GM12801 (cell line): ENCODE measurements around the gene HSD17B13.

Experiments
- TF ChIP-seq, protein P1 (sequence below): IDR thresholded peaks from one replicate; pipeline ENCODE4 v1.5.1; 2011; ENCODE audit warnings: control low read depth; ENCODE audit not compliant: insufficient read length; ENCODE audit errors: extremely low read depth

Gene HSD17B13

GRCh38 chr4:87333267-87333666 lies 10.6 kb upstream of the HSD17B13 start:
- TF ChIP-seq, protein P1, sequence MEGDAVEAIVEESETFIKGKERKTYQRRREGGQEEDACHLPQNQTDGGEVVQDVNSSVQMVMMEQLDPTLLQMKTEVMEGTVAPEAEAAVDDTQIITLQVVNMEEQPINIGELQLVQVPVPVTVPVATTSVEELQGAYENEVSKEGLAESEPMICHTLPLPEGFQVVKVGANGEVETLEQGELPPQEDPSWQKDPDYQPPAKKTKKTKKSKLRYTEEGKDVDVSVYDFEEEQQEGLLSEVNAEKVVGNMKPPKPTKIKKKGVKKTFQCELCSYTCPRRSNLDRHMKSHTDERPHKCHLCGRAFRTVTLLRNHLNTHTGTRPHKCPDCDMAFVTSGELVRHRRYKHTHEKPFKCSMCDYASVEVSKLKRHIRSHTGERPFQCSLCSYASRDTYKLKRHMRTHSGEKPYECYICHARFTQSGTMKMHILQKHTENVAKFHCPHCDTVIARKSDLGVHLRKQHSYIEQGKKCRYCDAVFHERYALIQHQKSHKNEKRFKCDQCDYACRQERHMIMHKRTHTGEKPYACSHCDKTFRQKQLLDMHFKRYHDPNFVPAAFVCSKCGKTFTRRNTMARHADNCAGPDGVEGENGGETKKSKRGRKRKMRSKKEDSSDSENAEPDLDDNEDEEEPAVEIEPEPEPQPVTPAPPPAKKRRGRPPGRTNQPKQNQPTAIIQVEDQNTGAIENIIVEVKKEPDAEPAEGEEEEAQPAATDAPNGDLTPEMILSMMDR, result no peak

DNA sequence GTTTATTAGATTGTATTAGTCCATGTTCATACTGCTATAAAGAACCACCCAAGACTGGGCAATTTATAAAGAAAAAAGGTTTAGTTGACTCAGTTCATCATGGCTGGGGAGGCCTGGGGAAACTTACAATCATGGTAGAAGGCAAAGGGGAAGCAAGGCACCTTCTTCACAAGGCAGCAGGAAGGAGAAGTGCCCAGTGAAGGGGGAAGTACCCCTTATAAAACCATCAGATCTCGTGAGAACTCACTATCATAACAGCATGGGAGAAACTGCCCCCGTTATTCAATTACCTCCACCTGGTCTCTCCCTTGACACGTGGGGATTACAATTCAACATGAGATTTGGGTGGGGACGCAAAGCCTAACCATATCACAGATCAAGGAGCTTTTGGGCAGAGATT lies 8.1 kb upstream of the HSD17B13 start:
- TF ChIP-seq, protein P1, result no peak

DNA sequence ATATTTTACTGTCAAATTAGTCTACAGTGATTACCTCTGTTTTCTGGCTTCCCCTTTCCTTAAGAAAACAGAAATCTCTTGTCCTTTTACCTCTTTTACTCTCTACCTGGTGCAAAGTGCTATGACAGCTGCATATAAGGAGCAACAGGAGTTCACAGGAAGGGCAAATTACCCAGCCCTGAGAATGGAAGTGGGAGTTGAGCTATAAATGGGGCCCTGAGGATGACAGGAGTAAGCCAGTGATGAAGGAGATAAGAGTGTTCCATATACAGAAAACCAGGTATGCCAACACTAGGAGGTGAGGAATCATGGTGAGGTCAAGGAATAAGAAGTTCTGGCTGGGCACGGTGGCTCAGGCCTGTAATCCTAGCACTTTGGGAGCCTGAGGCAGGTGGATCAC lies 4.5 kb upstream of the HSD17B13 start:
- TF ChIP-seq, protein P1, result no peak

- TF ChIP-seq, protein P1, result no peak
Measured at GRCh38 chr4:87326460-87326859, 3.8 kb upstream of the HSD17B13 start.

DNA sequence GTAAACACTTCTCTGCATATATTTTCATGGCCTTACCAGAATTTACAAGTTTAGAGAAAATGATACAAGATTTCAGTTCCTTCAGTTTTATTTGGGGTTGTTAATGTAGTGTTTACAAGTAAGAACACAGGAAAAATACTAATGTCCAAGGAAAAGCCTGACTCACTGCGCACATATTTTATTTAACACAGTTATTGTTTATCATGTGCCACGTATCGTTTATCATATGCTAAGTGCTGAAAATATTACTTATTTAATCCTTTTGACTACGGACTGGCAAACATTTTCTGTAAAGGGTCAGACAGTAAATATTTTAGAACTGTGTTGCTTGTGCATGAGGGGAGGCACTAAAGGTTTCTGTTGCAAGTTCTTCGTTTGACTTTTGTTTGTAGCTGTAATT lies 794 bp downstream of the HSD17B13 start:
- TF ChIP-seq, protein P1, result no peak

GRCh38 chr4:87317527-87317926 lies 5.2 kb downstream of the HSD17B13 start:
- TF ChIP-seq, protein P1, result no peak

GRCh38 chr4:87316961-87317360 lies 5.7 kb downstream of the HSD17B13 start:
- TF ChIP-seq, protein P1, result no peak

GRCh38 chr4:87313756-87314155 lies 8.9 kb downstream of the HSD17B13 start:
- TF ChIP-seq, protein P1, result no peak
